Adipocyte (in vitro differentiated cells): ENCODE data around the gene DGKG.

Experiments used
- DNase-seq: peaks from one replicate; pipeline ENCODE4 v3.0.0-alpha.2; 2015; ENCODE audit warnings: low read depth
- H3K27me3 ChIP-seq: replicated peaks from 2 replicates; pipeline ENCODE4 v1.7.0; 2013; ENCODE audit warnings: mild to moderate bottlenecking, low read length, moderate library complexity; ENCODE audit not compliant: control insufficient read depth, insufficient read depth
- H3K36me3 ChIP-seq: 2 replicates; pipeline ENCODE4 v1.7.0; 2013; ENCODE audit warnings: low read length, mild to moderate bottlenecking, moderate library complexity; ENCODE audit not compliant: control insufficient read depth, insufficient read depth, severe bottlenecking
- H3K4me1 ChIP-seq: 2 replicates; pipeline ENCODE4 v1.7.0; 2013; ENCODE audit warnings: mild to moderate bottlenecking, low read length, moderate library complexity; ENCODE audit not compliant: control insufficient read depth, insufficient read depth
- H3K4me3 ChIP-seq: 2 replicates; pipeline ENCODE4 v1.7.0; 2013; ENCODE audit warnings: mild to moderate bottlenecking, low read length, moderate library complexity
- H3K9ac ChIP-seq: 2 replicates; pipeline ENCODE4 v1.7.0; 2013; ENCODE audit warnings: mild to moderate bottlenecking, low read length, moderate library complexity
- H3K9me3 ChIP-seq: 2 replicates; pipeline ENCODE4 v1.7.0; 2013; ENCODE audit warnings: mild to moderate bottlenecking, low read length, moderate library complexity; ENCODE audit not compliant: control insufficient read depth

DGKG gene

GRCh38 chr3:186143250-186143649, 218.8 kb downstream of the DGKG start:
- Histone ChIP-seq H3K36me3 (no peaks in the 10 kb centered on the region), H3K27me3 (peaks cover 3% of the 10 kb centered on the region), H3K4me3 (no peak overlapping the region), H3K9me3 (no peaks in the 10 kb centered on the region), H3K4me1 (peaks cover 18% of the 10 kb centered on the region), H3K9ac (no peak overlapping the region)
- DNase-seq, result no peak

- H3K4me1 ChIP-seq, result peaks cover 18% of the 10 kb centered on the region
- H3K36me3 ChIP-seq, result no peaks in the 10 kb centered on the region
- peaks cover 3% of the 10 kb centered on the region for H3K27me3 ChIP-seq
- DNase-seq, result no peak
- no peak overlapping the region for H3K9ac ChIP-seq
- H3K4me3 ChIP-seq, result no peak overlapping the region
- no peaks in the 10 kb centered on the region for H3K9me3 ChIP-seq
Observed at GRCh38 chr3:186142393-186142932, 219.6 kb downstream of the DGKG start.

GRCh38 chr3:186141790-186142189, 220.2 kb downstream of the DGKG start:
- H3K27me3 ChIP-seq, result peaks cover 3% of the 10 kb centered on the region
- H3K36me3 ChIP-seq, result no peaks in the 10 kb centered on the region

GRCh38 chr3:186138272-186138981, 223.6 kb downstream of the DGKG start:
- no peak for DNase-seq
- no peak overlapping the region for H3K9ac ChIP-seq
- no peaks in the 10 kb centered on the region for H3K9me3 ChIP-seq
- no peaks in the 10 kb centered on the region for H3K36me3 ChIP-seq
- peaks cover 12% of the 10 kb centered on the region for H3K27me3 ChIP-seq
- H3K4me1 ChIP-seq, result peaks cover 8% of the 10 kb centered on the region
- no peak overlapping the region for H3K4me3 ChIP-seq

More at GRCh38 chr3:186141790-186142189, 220.2 kb downstream of the DGKG start:
- peaks cover 11% of the 10 kb centered on the region for H3K4me1 ChIP-seq
- no peak overlapping the region for H3K9ac ChIP-seq
- H3K9me3 ChIP-seq, result no peaks in the 10 kb centered on the region
- DNase-seq, result no peak
- H3K4me3 ChIP-seq, result no peak overlapping the region

GRCh38 chr3:186137051-186137685, 224.9 kb downstream of the DGKG start:
- H3K4me1 ChIP-seq, result peaks cover 1% of the 10 kb centered on the region
- no peaks in the 10 kb centered on the region for H3K36me3 ChIP-seq
- H3K27me3 ChIP-seq, result peaks cover 14% of the 10 kb centered on the region
- no peak overlapping the region for H3K4me3 ChIP-seq
- no peak for DNase-seq
- no peak overlapping the region for H3K9ac ChIP-seq
- H3K9me3 ChIP-seq, result no peaks in the 10 kb centered on the region

- no peak for DNase-seq
- no peaks in the 10 kb centered on the region for H3K36me3 ChIP-seq
- no peaks in the 10 kb centered on the region for H3K4me1 ChIP-seq
- H3K27me3 ChIP-seq, result peaks cover 28% of the 10 kb centered on the region
- no peak overlapping the region for H3K4me3 ChIP-seq
- no peak overlapping the region for H3K9ac ChIP-seq
- no peaks in the 10 kb centered on the region for H3K9me3 ChIP-seq
Observed at GRCh38 chr3:186133980-186134379, 228.1 kb downstream of the DGKG start.

GRCh38 chr3:186132487-186132886, 229.5 kb downstream of the DGKG start:
- H3K4me1 ChIP-seq, result no peaks in the 10 kb centered on the region
- H3K4me3 ChIP-seq, result no peak overlapping the region
- DNase-seq, result no peak
- H3K9ac ChIP-seq, result no peak overlapping the region
- peaks cover 28% of the 10 kb centered on the region for H3K27me3 ChIP-seq
- H3K9me3 ChIP-seq, result no peaks in the 10 kb centered on the region
- no peaks in the 10 kb centered on the region for H3K36me3 ChIP-seq

GRCh38 chr3:186129206-186129605, 232.8 kb downstream of the DGKG start:
- Histone ChIP-seq H3K27me3 (peaks cover 22% of the 10 kb centered on the region), H3K4me3 (no peak overlapping the region), H3K4me1 (no peaks in the 10 kb centered on the region), H3K9ac (no peak overlapping the region), H3K9me3 (no peaks in the 10 kb centered on the region), H3K36me3 (no peaks in the 10 kb centered on the region)
- DNase-seq, result no peak

GRCh38 chr3:186128158-186128557, 233.9 kb downstream of the DGKG start:
- DNase-seq, result no peak

GRCh38 chr3:186127463-186127862, 234.6 kb downstream of the DGKG start:
- no peak overlapping the region for H3K4me3 ChIP-seq
- H3K36me3 ChIP-seq, result no peaks in the 10 kb centered on the region
- H3K27me3 ChIP-seq, result peaks cover 17% of the 10 kb centered on the region
- DNase-seq, result no peak
- H3K9ac ChIP-seq, result no peak overlapping the region
- H3K9me3 ChIP-seq, result no peaks in the 10 kb centered on the region
- no peaks in the 10 kb centered on the region for H3K4me1 ChIP-seq

More at GRCh38 chr3:186128158-186128557, 233.9 kb downstream of the DGKG start:
- H3K36me3 ChIP-seq, result no peaks in the 10 kb centered on the region
- no peaks in the 10 kb centered on the region for H3K9me3 ChIP-seq
- H3K27me3 ChIP-seq, result peaks cover 18% of the 10 kb centered on the region
- H3K4me1 ChIP-seq, result no peaks in the 10 kb centered on the region
- no peak overlapping the region for H3K4me3 ChIP-seq
- H3K9ac ChIP-seq, result no peak overlapping the region

GRCh38 chr3:186125118-186125517, 236.9 kb downstream of the DGKG start:
- DNase-seq, result no peak
- no peaks in the 10 kb centered on the region for H3K36me3 ChIP-seq
- no peaks in the 10 kb centered on the region for H3K4me1 ChIP-seq
- H3K9me3 ChIP-seq, result no peaks in the 10 kb centered on the region
- H3K4me3 ChIP-seq, result no peak overlapping the region
- H3K27me3 ChIP-seq, result no peaks in the 10 kb centered on the region
- no peak overlapping the region for H3K9ac ChIP-seq
